Mesendoderm (in vitro differentiated cells): Measurements from ENCODE around the gene NDST1.

Experiments
- DNase-seq: peaks from one replicate; pipeline ENCODE4 v3.0.0; 2013
- H2AK5ac ChIP-seq: 2 replicates; pipeline ENCODE4 v1.6.1; 2013; ENCODE audit warnings: low read length, inconsistent platforms
- H2BK120ac ChIP-seq: 2 replicates; pipeline ENCODE4 v1.6.1; 2013; ENCODE audit warnings: low read depth, mild to moderate bottlenecking, low read length, moderate library complexity, mixed read lengths
- H2BK15ac ChIP-seq: replicated peaks from 2 replicates; pipeline ENCODE4 v1.6.1; 2013; ENCODE audit warnings: low read depth, mild to moderate bottlenecking, moderate library complexity
- H2BK5ac ChIP-seq: 2 replicates; pipeline ENCODE4 v1.6.1; 2013; ENCODE audit warnings: low read length, inconsistent platforms
- H3K18ac ChIP-seq: 2 replicates; pipeline ENCODE4 v1.6.1; 2013; ENCODE audit warnings: mild to moderate bottlenecking, low read length, mixed read lengths
- H3K23ac ChIP-seq: one replicate; pipeline ENCODE4 v1.6.1; 2013; ENCODE audit warnings: low read length
- H3K27ac ChIP-seq: 2 replicates; pipeline ENCODE4 v1.5.1; 2013; ENCODE audit warnings: low read depth, mild to moderate bottlenecking, inconsistent platforms, low read length, moderate library complexity
- H3K27me3 ChIP-seq: 2 replicates; pipeline ENCODE4 v1.6.1; 2013; ENCODE audit warnings: low read length, control low read depth, mild to moderate bottlenecking, inconsistent platforms; ENCODE audit not compliant: insufficient read depth, poor library complexity
- H3K36me3 ChIP-seq: 2 replicates; pipeline ENCODE4 v1.6.1; 2013; ENCODE audit warnings: low read length, inconsistent platforms; ENCODE audit not compliant: control insufficient read depth, insufficient read depth
- H3K4ac ChIP-seq: one replicate; pipeline ENCODE4 v1.6.1; 2013; ENCODE audit warnings: low read depth, mild to moderate bottlenecking, low read length, moderate library complexity
- H3K4me1 ChIP-seq: 2 replicates; pipeline ENCODE4 v1.6.1; 2013; ENCODE audit warnings: low read depth, low read length, inconsistent platforms; ENCODE audit not compliant: control insufficient read depth
- H3K4me2 ChIP-seq: 2 replicates; pipeline ENCODE4 v1.6.1; 2013; ENCODE audit warnings: low read length
- H3K4me3 ChIP-seq: 2 replicates; pipeline ENCODE4 v1.5.1; 2013; ENCODE audit warnings: mild to moderate bottlenecking, low read length
- H3K56ac ChIP-seq: one replicate; pipeline ENCODE4 v1.6.1; 2013; ENCODE audit warnings: low read length
- H3K79me1 ChIP-seq: 2 replicates; pipeline ENCODE4 v1.6.1; 2013; ENCODE audit warnings: low read length, inconsistent platforms
- H3K79me2 ChIP-seq: 2 replicates; pipeline ENCODE4 v1.6.1; 2013; ENCODE audit warnings: mild to moderate bottlenecking, low read length; ENCODE audit not compliant: control insufficient read depth, insufficient read depth
- H3K9ac ChIP-seq: 2 replicates; pipeline ENCODE4 v1.6.1; 2013; ENCODE audit warnings: low read length, inconsistent platforms
- H4K5ac ChIP-seq: one replicate; pipeline ENCODE4 v1.6.1; 2013; ENCODE audit warnings: low read length
- H4K8ac ChIP-seq: one replicate; pipeline ENCODE4 v1.6.1; 2013; ENCODE audit warnings: low read depth, mild to moderate bottlenecking, control low read depth, low read length, moderate library complexity
- WGBS: extraction: QIAGEN DNeasy Blood & Tissue Kit; methylation state at CpG from one replicate; pipeline ENCODE4 v1.1.7; 2013; ENCODE audit warnings: low lambda C conversion rate, missing lambda C conversion rate; ENCODE audit not compliant: insufficient coverage; ENCODE audit errors: extremely low coverage; 5-methylcytosine and 5-hydroxymethylcytosine counted together

The NDST1 gene

GRCh38 chr5:150556106-150556505, 48.2 kb downstream of the NDST1 start:
- no peak for DNase-seq
- Histone ChIP-seq H3K4me2 (no peak overlapping the region), H2AK5ac (no peak overlapping the region), H3K27me3 (no peaks in the 10 kb centered on the region), H3K4me1 (peaks cover 6% of the 10 kb centered on the region), H4K5ac (no peak overlapping the region), H2BK5ac (no peak overlapping the region), H3K36me3 (peaks cover 2% of the 10 kb centered on the region), H3K4me3 (no peak overlapping the region), H2BK15ac (no peak overlapping the region), H3K79me2 (no peaks in the 10 kb centered on the region), H2BK120ac (no peak overlapping the region), H3K27ac (no peak overlapping the region), H4K8ac (no peak overlapping the region), H3K4ac (no peak overlapping the region), H3K56ac (no peak overlapping the region), H3K23ac (no peak overlapping the region), H3K18ac (no peak overlapping the region), H3K79me1 (no peaks in the 10 kb centered on the region), H3K9ac (no peak overlapping the region)
- WGBS = no CpG with 5 or more reads among the region's 3 CpGs

- WGBS = no CpG with 5 or more reads among the region's 7 CpGs
- Histone ChIP-seq H2BK120ac (no peak overlapping the region), H2BK15ac (no peak overlapping the region), H3K9ac (no peak overlapping the region), H3K4me1 (peaks cover 6% of the 10 kb centered on the region), H3K23ac (no peak overlapping the region), H3K79me2 (no peaks in the 10 kb centered on the region), H3K4me2 (no peak overlapping the region), H3K4me3 (no peak overlapping the region), H4K8ac (no peak overlapping the region), H3K56ac (no peak overlapping the region), H3K79me1 (no peaks in the 10 kb centered on the region), H2BK5ac (no peak overlapping the region), H2AK5ac (no peak overlapping the region), H3K4ac (no peak overlapping the region), H3K27ac (no peak overlapping the region), H4K5ac (no peak overlapping the region), H3K36me3 (peaks cover 1% of the 10 kb centered on the region), H3K27me3 (no peaks in the 10 kb centered on the region), H3K18ac (no peak overlapping the region)
- no peak for DNase-seq
Observed at GRCh38 chr5:150556859-150557508, 49.1 kb downstream of the NDST1 start.

- H3K36me3 ChIP-seq = no peaks in the 10 kb centered on the region
- no peak overlapping the region for H3K18ac ChIP-seq
- no peak overlapping the region for H2BK5ac ChIP-seq
- no peak overlapping the region for H3K4me2 ChIP-seq
- no peak overlapping the region for H3K4ac ChIP-seq
- H3K56ac ChIP-seq = no peak overlapping the region
- no CpG with 5 or more reads among the region's 6 CpGs for WGBS
- no peaks in the 10 kb centered on the region for H3K79me1 ChIP-seq
- H2BK120ac ChIP-seq = no peak overlapping the region
- no peak overlapping the region for H4K5ac ChIP-seq
- H4K8ac ChIP-seq = no peak overlapping the region
- peaks cover 6% of the 10 kb centered on the region for H3K4me1 ChIP-seq
- no peak overlapping the region for H2AK5ac ChIP-seq
- no peak overlapping the region for H3K23ac ChIP-seq
- no peak overlapping the region for H3K4me3 ChIP-seq
- no peak overlapping the region for H2BK15ac ChIP-seq
- no peak for DNase-seq
- H3K27me3 ChIP-seq = no peaks in the 10 kb centered on the region
- H3K9ac ChIP-seq = no peak overlapping the region
- no peak overlapping the region for H3K27ac ChIP-seq
- no peaks in the 10 kb centered on the region for H3K79me2 ChIP-seq
Observed at GRCh38 chr5:150557509-150557872, 49.6 kb downstream of the NDST1 start.

- Histone ChIP-seq H3K4me2 (no peak overlapping the region), H3K18ac (no peak overlapping the region), H3K23ac (no peak overlapping the region), H3K27me3 (no peaks in the 10 kb centered on the region), H3K4ac (no peak overlapping the region), H3K56ac (no peak overlapping the region), H2BK5ac (no peak overlapping the region), H3K4me3 (no peak overlapping the region), H4K8ac (no peak overlapping the region), H2AK5ac (no peak overlapping the region), H3K9ac (no peak overlapping the region), H3K27ac (no peak overlapping the region), H2BK15ac (no peak overlapping the region), H4K5ac (no peak overlapping the region), H3K36me3 (no peaks in the 10 kb centered on the region), H3K79me1 (no peaks in the 10 kb centered on the region), H3K4me1 (peaks cover 6% of the 10 kb centered on the region), H2BK120ac (no peak overlapping the region), H3K79me2 (no peaks in the 10 kb centered on the region)
- DNase-seq = no peak
- WGBS = no CpG with 5 or more reads among the region's 12 CpGs
Observed at GRCh38 chr5:150558088-150558621, 50.2 kb downstream of the NDST1 start.

GRCh38 chr5:150559088-150559487, 51.2 kb downstream of the NDST1 start:
- H3K4ac ChIP-seq = no peak overlapping the region
- no peak overlapping the region for H3K4me3 ChIP-seq
- no peak for DNase-seq
- H2BK5ac ChIP-seq = no peak overlapping the region
- H3K27me3 ChIP-seq = no peaks in the 10 kb centered on the region
- WGBS = no CpG with 5 or more reads among the region's 2 CpGs
- no peak overlapping the region for H4K5ac ChIP-seq
- no peak overlapping the region for H4K8ac ChIP-seq
- H3K56ac ChIP-seq = no peak overlapping the region
- no peak overlapping the region for H2BK120ac ChIP-seq
- no peak overlapping the region for H3K23ac ChIP-seq
- H3K4me1 ChIP-seq = peaks cover 6% of the 10 kb centered on the region
- H2BK15ac ChIP-seq = no peak overlapping the region
- no peak overlapping the region for H3K9ac ChIP-seq
- H3K18ac ChIP-seq = no peak overlapping the region
- H3K79me2 ChIP-seq = no peaks in the 10 kb centered on the region
- H3K36me3 ChIP-seq = no peaks in the 10 kb centered on the region
- no peaks in the 10 kb centered on the region for H3K79me1 ChIP-seq
- H3K27ac ChIP-seq = no peak overlapping the region
- H2AK5ac ChIP-seq = no peak overlapping the region
- no peak overlapping the region for H3K4me2 ChIP-seq

- no peak overlapping the region for H3K18ac ChIP-seq
- no peak overlapping the region for H3K23ac ChIP-seq
- peak overlapping the region; percentile 10 for H3K27ac ChIP-seq
Observed at GRCh38 chr5:150559701-150560100, 51.8 kb downstream of the NDST1 start.

More at GRCh38 chr5:150559701-150560100, 51.8 kb downstream of the NDST1 start:
- H3K27me3 ChIP-seq = no peaks in the 10 kb centered on the region
- no peak overlapping the region for H4K8ac ChIP-seq
- no peak overlapping the region for H3K4me2 ChIP-seq
- no peak overlapping the region for H3K56ac ChIP-seq
- H3K9ac ChIP-seq = no peak overlapping the region
- H2BK5ac ChIP-seq = no peak overlapping the region
- peaks cover 6% of the 10 kb centered on the region for H3K4me1 ChIP-seq
- no peak overlapping the region for H3K4me3 ChIP-seq
- no peaks in the 10 kb centered on the region for H3K79me2 ChIP-seq
- H3K79me1 ChIP-seq = no peaks in the 10 kb centered on the region
- H2BK120ac ChIP-seq = no peak overlapping the region
- peak; percentile 30 for DNase-seq
- H3K36me3 ChIP-seq = no peaks in the 10 kb centered on the region
- H4K5ac ChIP-seq = no peak overlapping the region
- no peak overlapping the region for H2AK5ac ChIP-seq
- H3K4ac ChIP-seq = no peak overlapping the region
- no CpG with 5 or more reads among the region's 4 CpGs for WGBS
- no peak overlapping the region for H2BK15ac ChIP-seq
